ENCODE results near the gene EME1.

GRCh38 chr17:50423553-50424159 is 50.6 kb downstream of the EME1 start:
- TF ChIP-seq POLR2A (IDR thresholded peaks at IDR 0.05; ENCODE audit: low read length) = no peak
- TF ChIP-seq GATA1 (IDR thresholded peaks at IDR 0.05; ENCODE audit: low read depth, low read length) = no peak

Data from erythroblast (primary cell).